A549 treated with DMSO at 1 μM for 4 hours (cell line): ENCODE results near the gene TBCA. TPM values are rescaled to one million over a fixed set of nuclear protein-coding genes. Genes with fewer than 3 reads are reported as not detected.

Experiments used
- total RNA-seq: library from RNA; stranded (reverse); fragments of 200-300 nt; extraction: Qiagen RNA extraction; gene quantifications from 5 replicates; pipeline ENCODE4 v1.2.3, GENCODE V29; 2022; ENCODE audit warnings: low read depth

Gene TBCA
- 266 to 288 TPM (median 276 TPM) in 5 replicates for total RNA-seq

GRCh38 chr5:77775790-77776553 is at the start of gene TBCA:
Gene TBCA (minus strand): TSS chr5:77776339. CDS start chr5:77776257, 82 bp downstream.

Other genes with a start within 250 kb of the TBCA start
- gene OTP, start 137.6 kb downstream of the TBCA start, total RNA-seq: 0.06 to 0.08 TPM (median 0.08 TPM) in 5 replicates